ENCODE measurements around the gene NSD1. TPM values are rescaled to one million over a fixed set of nuclear protein-coding genes. Genes with fewer than 3 reads are reported as not detected.

Gene NSD1
- total and polyA plus RNA-seq, 9 of the 15 experiments (the other 6 are each of a cell fraction or from before 2014, with no cell fraction given) = 3.8 to 51.0 (median 24.7) TPM

- TF ChIP-seq, protein P1, sequence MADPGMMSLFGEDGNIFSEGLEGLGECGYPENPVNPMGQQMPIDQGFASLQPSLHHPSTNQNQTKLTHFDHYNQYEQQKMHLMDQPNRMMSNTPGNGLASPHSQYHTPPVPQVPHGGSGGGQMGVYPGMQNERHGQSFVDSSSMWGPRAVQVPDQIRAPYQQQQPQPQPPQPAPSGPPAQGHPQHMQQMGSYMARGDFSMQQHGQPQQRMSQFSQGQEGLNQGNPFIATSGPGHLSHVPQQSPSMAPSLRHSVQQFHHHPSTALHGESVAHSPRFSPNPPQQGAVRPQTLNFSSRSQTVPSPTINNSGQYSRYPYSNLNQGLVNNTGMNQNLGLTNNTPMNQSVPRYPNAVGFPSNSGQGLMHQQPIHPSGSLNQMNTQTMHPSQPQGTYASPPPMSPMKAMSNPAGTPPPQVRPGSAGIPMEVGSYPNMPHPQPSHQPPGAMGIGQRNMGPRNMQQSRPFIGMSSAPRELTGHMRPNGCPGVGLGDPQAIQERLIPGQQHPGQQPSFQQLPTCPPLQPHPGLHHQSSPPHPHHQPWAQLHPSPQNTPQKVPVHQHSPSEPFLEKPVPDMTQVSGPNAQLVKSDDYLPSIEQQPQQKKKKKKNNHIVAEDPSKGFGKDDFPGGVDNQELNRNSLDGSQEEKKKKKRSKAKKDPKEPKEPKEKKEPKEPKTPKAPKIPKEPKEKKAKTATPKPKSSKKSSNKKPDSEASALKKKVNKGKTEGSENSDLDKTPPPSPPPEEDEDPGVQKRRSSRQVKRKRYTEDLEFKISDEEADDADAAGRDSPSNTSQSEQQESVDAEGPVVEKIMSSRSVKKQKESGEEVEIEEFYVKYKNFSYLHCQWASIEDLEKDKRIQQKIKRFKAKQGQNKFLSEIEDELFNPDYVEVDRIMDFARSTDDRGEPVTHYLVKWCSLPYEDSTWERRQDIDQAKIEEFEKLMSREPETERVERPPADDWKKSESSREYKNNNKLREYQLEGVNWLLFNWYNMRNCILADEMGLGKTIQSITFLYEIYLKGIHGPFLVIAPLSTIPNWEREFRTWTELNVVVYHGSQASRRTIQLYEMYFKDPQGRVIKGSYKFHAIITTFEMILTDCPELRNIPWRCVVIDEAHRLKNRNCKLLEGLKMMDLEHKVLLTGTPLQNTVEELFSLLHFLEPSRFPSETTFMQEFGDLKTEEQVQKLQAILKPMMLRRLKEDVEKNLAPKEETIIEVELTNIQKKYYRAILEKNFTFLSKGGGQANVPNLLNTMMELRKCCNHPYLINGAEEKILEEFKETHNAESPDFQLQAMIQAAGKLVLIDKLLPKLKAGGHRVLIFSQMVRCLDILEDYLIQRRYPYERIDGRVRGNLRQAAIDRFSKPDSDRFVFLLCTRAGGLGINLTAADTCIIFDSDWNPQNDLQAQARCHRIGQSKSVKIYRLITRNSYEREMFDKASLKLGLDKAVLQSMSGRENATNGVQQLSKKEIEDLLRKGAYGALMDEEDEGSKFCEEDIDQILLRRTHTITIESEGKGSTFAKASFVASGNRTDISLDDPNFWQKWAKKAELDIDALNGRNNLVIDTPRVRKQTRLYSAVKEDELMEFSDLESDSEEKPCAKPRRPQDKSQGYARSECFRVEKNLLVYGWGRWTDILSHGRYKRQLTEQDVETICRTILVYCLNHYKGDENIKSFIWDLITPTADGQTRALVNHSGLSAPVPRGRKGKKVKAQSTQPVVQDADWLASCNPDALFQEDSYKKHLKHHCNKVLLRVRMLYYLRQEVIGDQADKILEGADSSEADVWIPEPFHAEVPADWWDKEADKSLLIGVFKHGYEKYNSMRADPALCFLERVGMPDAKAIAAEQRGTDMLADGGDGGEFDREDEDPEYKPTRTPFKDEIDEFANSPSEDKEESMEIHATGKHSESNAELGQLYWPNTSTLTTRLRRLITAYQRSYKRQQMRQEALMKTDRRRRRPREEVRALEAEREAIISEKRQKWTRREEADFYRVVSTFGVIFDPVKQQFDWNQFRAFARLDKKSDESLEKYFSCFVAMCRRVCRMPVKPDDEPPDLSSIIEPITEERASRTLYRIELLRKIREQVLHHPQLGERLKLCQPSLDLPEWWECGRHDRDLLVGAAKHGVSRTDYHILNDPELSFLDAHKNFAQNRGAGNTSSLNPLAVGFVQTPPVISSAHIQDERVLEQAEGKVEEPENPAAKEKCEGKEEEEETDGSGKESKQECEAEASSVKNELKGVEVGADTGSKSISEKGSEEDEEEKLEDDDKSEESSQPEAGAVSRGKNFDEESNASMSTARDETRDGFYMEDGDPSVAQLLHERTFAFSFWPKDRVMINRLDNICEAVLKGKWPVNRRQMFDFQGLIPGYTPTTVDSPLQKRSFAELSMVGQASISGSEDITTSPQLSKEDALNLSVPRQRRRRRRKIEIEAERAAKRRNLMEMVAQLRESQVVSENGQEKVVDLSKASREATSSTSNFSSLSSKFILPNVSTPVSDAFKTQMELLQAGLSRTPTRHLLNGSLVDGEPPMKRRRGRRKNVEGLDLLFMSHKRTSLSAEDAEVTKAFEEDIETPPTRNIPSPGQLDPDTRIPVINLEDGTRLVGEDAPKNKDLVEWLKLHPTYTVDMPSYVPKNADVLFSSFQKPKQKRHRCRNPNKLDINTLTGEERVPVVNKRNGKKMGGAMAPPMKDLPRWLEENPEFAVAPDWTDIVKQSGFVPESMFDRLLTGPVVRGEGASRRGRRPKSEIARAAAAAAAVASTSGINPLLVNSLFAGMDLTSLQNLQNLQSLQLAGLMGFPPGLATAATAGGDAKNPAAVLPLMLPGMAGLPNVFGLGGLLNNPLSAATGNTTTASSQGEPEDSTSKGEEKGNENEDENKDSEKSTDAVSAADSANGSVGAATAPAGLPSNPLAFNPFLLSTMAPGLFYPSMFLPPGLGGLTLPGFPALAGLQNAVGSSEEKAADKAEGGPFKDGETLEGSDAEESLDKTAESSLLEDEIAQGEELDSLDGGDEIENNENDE (IDR thresholded peaks at IDR 0.05; ENCODE audit: low read depth, low read length) = no peak
- TF ChIP-seq, protein P2, sequence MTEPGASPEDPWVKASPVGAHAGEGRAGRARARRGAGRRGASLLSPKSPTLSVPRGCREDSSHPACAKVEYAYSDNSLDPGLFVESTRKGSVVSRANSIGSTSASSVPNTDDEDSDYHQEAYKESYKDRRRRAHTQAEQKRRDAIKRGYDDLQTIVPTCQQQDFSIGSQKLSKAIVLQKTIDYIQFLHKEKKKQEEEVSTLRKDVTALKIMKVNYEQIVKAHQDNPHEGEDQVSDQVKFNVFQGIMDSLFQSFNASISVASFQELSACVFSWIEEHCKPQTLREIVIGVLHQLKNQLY (CRISPR knock-in tag; conservative IDR thresholded peaks at IDR 0.05) = no peak
- peak; percentile 97 for TF ChIP-seq XRCC5 (IDR thresholded peaks at IDR 0.05; ENCODE audit: low read depth, low read length)
- no peak for TF ChIP-seq POLR2A (conservative IDR thresholded peaks at IDR 0.05)
- TF ChIP-seq FOXO4 (CRISPR knock-in tag; IDR thresholded peaks at IDR 0.05) = no peak
- TF ChIP-seq SOX6 (IDR thresholded peaks at IDR 0.05) = 0 out of 2 replicates have a peak, but pooled peaks have one; percentile 23
- no peak for TF ChIP-seq IRF9 (tag; IDR thresholded peaks at IDR 0.05)
- TF ChIP-seq, protein P3, sequence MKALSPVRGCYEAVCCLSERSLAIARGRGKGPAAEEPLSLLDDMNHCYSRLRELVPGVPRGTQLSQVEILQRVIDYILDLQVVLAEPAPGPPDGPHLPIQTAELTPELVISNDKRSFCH (CRISPR knock-in tag; IDR thresholded peaks at IDR 0.05) = no peak
- TF ChIP-seq, protein P3 (tag; IDR thresholded peaks at IDR 0.05) = no peak
These were observed 176.0 kb downstream of the NSD1 start (continued) for GRCh38 chr5:177309351-177310191.

Measured in K562 (cell line).